ENCODE measurements around the gene GAK.

GAK gene

GRCh38 chr4:893276-893994 is 38.7 kb downstream of the GAK start:
- H3K4me3 ChIP-seq (replicated peaks in 1 of 2; ENCODE audit: low read depth in 2 of 2, low read length in 2 of 2) = no peak overlapping the region
- DNase-seq (ENCODE audit: low read depth in 2 of 2) = no peak
- TF ChIP-seq CTCF (IDR thresholded peaks at IDR 0.05; ENCODE audit: low read depth, low read length) = no peak

- no peak for TF ChIP-seq CTCF (IDR thresholded peaks at IDR 0.05; ENCODE audit: low read depth, low read length)
- no peak for DNase-seq (ENCODE audit: low read depth in 2 of 2)
- H3K4me3 ChIP-seq (replicated peaks in 1 of 2; ENCODE audit: low read depth in 2 of 2, low read length in 2 of 2) = no peak overlapping the region
These were observed 39.3 kb downstream of the GAK start for GRCh38 chr4:892780-893179.

- peak; percentile 5 to 9 for DNase-seq (ENCODE audit: low read depth in 2 of 2)
- peak; percentile 35 for TF ChIP-seq CTCF (IDR thresholded peaks at IDR 0.05; ENCODE audit: low read depth, low read length)
- H3K4me3 ChIP-seq (replicated peaks in 1 of 2; ENCODE audit: low read depth in 2 of 2, low read length in 2 of 2) = no peak overlapping the region
These were observed 40.4 kb downstream of the GAK start for GRCh38 chr4:891747-892146.

GRCh38 chr4:890036-890695 is 42.0 kb downstream of the GAK start:
- H3K4me3 ChIP-seq (replicated peaks in 1 of 2; ENCODE audit: low read depth in 2 of 2, low read length in 2 of 2) = no peak overlapping the region
- no peak for TF ChIP-seq CTCF (IDR thresholded peaks at IDR 0.05; ENCODE audit: low read depth, low read length)
- DNase-seq (ENCODE audit: low read depth in 2 of 2) = no peak

DNA sequence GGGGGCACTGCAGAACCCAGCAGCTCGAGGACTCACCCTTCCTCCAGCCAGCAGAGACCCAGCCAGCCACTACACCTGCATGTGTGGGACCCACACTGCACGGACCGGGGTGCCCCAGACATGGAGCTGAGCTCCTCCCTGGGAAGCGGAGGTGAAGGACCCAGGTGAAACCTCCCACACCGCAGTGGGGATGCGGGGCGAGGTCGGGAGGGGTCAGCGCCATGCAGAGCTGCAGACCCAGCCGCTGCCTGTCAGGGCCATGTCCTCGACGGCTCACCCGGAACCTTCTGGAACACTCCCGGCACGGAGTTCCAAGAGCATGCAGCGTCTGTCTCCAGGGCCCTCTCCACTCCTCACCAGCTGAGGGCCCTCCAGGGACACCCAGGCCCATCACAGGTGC is 42.6 kb downstream of the GAK start:
- no peak for TF ChIP-seq CTCF (IDR thresholded peaks at IDR 0.05; ENCODE audit: low read depth, low read length)
- no peak overlapping the region for H3K4me3 ChIP-seq (replicated peaks in 1 of 2; ENCODE audit: low read depth in 2 of 2, low read length in 2 of 2)
- DNase-seq (ENCODE audit: low read depth in 2 of 2) = no peak

- no peak for TF ChIP-seq CTCF (IDR thresholded peaks at IDR 0.05; ENCODE audit: low read depth, low read length)
- no peak overlapping the region for H3K4me3 ChIP-seq (replicated peaks in 1 of 2; ENCODE audit: low read depth in 2 of 2, low read length in 2 of 2)
These were observed 44.1 kb downstream of the GAK start for GRCh38 chr4:888029-888428.

More at GRCh38 chr4:888029-888428, 44.1 kb downstream of the GAK start:
- DNase-seq (ENCODE audit: low read depth in 2 of 2) = no peak
